B cell (primary cell): ENCODE results near the gene RHOXF2. TPM values are rescaled to one million over a fixed set of nuclear protein-coding genes. Genes with fewer than 3 reads are reported as not detected.

Experiments
- ATAC-seq: fragments of 200-7000 bp; cut with Tn5 transposase; one replicate; pipeline ENCODE4 v1.10.0; 2021; ENCODE audit warnings: low read depth, mild to moderate bottlenecking, moderate number of reproducible peaks, moderate library complexity
- CTCF ChIA-PET: fragments of 350-600 bp; sonication (Branson Sonifier 250); formaldehyde crosslinking; loops from one replicate; lab custom pipeline; 2021; ENCODE audit warnings: antibody characterized with exemption, inconsistent platforms; lab: Charles Lee
- POLR2A ChIA-PET: fragments of 350-600 bp; sonication (Branson Sonifier 250); formaldehyde crosslinking; loops from one replicate; lab custom pipeline; 2021; ENCODE audit warnings: antibody characterized with exemption; lab: Charles Lee
- DNase-seq: peaks from one replicate; pipeline ENCODE4 v3.0.0; 2013
- H2AFZ ChIP-seq: 2 replicates; pipeline ENCODE4 v1.6.1; 2012; ENCODE audit warnings: mild to moderate bottlenecking, low read depth, low read length; ENCODE audit not compliant: insufficient read depth, poor library complexity, severe bottlenecking
- H3K27ac ChIP-seq, 2 donors: 1 replicate in 1 of 2; 2 replicates in 1 of 2; pipeline ENCODE4 v1.5.1; 2012 to 2013; ENCODE audit warnings: low read length in 2 of 2, mild to moderate bottlenecking in 2 of 2, moderate library complexity in 1 of 2
- H3K27me3 ChIP-seq, 4 experiments: fragments of 200-600 bp in 1 of 4; sonication (generic) in 1 of 4; replicated peaks in 1 of 4; 1 replicate in 2 of 4; 2 replicates in 2 of 4; pipeline versions ENCODE4 v1.6.1 to v1.7.0; 2013 to 2016; ENCODE audit warnings: low read length in 3 of 4, mild to moderate bottlenecking in 2 of 4, mixed read lengths in 1 of 4, moderate library complexity in 1 of 4; ENCODE audit not compliant: insufficient read depth in 4 of 4, control insufficient read depth in 3 of 4; ENCODE audit errors: control extremely low read depth in 1 of 4
- H3K36me3 ChIP-seq, 2 experiments: replicated peaks in 1 of 2; 1 replicate in 1 of 2; 2 replicates in 1 of 2; pipeline versions ENCODE4 v1.6.1 to v1.7.1; 2013; ENCODE audit warnings: low read length in 1 of 2; ENCODE audit not compliant: insufficient read depth in 2 of 2, control insufficient read depth in 1 of 2; ENCODE audit errors: control extremely low read depth in 1 of 2, extremely low read depth in 1 of 2
- H3K4me1 ChIP-seq, 2 donors: fragments of 200-600 bp in 1 of 2; sonication (generic) in 1 of 2; 1 replicate in 1 of 2; 2 replicates in 1 of 2; pipeline versions ENCODE4 v1.5.1 to v1.6.1; 2013 to 2017; ENCODE audit warnings: low read length in 2 of 2; ENCODE audit not compliant: control insufficient read depth in 2 of 2, insufficient read depth in 2 of 2
- H3K4me2 ChIP-seq: replicated peaks from 2 replicates; pipeline ENCODE3; 2012; ENCODE audit warnings: mild to moderate bottlenecking, low read depth, low read length; ENCODE audit not compliant: poor library complexity, severe bottlenecking
- H3K4me3 ChIP-seq, 5 experiments: fragments of 200-600 bp in 1 of 5; sonication (generic) in 1 of 5; 1 replicate in 3 of 5; 2 replicates in 2 of 5; pipeline versions ENCODE4 v1.5.1 to v1.7.0; 2011 to 2016; ENCODE audit warnings: low read length in 4 of 5, mild to moderate bottlenecking in 4 of 5, low read depth in 2 of 5, control low read depth in 1 of 5, moderate library complexity in 1 of 5; ENCODE audit not compliant: insufficient read depth in 1 of 5; ENCODE audit errors: control extremely low read depth in 1 of 5, extremely low read depth in 1 of 5
- H3K79me2 ChIP-seq: fragments of 200-600 bp; sonication (generic); one replicate; pipeline ENCODE4 v1.6.0; 2016; ENCODE audit warnings: low read length; ENCODE audit not compliant: control insufficient read depth, insufficient read depth
- H3K9ac ChIP-seq: fragments of 200-600 bp; sonication (generic); 2 replicates; pipeline ENCODE4 v1.6.1; 2017; ENCODE audit warnings: mild to moderate bottlenecking, low read length, moderate library complexity
- H3K9me3 ChIP-seq, 3 donors: one replicate each; pipeline versions ENCODE4 v1.6.1 to v1.7.1; 2013; ENCODE audit warnings: low read length in 2 of 3; ENCODE audit not compliant: control insufficient read depth in 2 of 3, insufficient read depth in 1 of 3; ENCODE audit errors: control extremely low read depth in 1 of 3
- H4K20me1 ChIP-seq: 2 replicates; pipeline ENCODE4 v1.6.0; 2012; ENCODE audit warnings: mild to moderate bottlenecking, low read length; ENCODE audit not compliant: insufficient read depth, control insufficient read depth, poor library complexity, severe bottlenecking
- H3K27ac Mint-ChIP-seq: one replicate; pipeline ENCODE4 v1.8.0; 2021; ENCODE audit warnings: mixed read lengths
- H3K27me3 Mint-ChIP-seq: one replicate; pipeline ENCODE4 v1.8.0; 2021; ENCODE audit warnings: mixed read lengths
- H3K4me1 Mint-ChIP-seq: one replicate; pipeline ENCODE4 v1.8.0; 2021; ENCODE audit warnings: mixed read lengths
- H3K4me3 Mint-ChIP-seq: one replicate; pipeline ENCODE4 v1.8.0; 2021; ENCODE audit warnings: mixed read lengths
- H3K9me3 Mint-ChIP-seq: one replicate; pipeline ENCODE4 v1.8.0; 2022; ENCODE audit warnings: mixed read lengths; ENCODE audit not compliant: insufficient read depth
- CTCF ChIP-seq: fragments of 200-600 bp; IDR thresholded peaks from one replicate; pipeline ENCODE4 v1.8.0; 2022; ENCODE audit warnings: antibody characterized with exemption, mild to moderate bottlenecking
- EZH2 ChIP-seq: IDR thresholded peaks from 2 replicates; pipeline ENCODE4 v1.6.1; 2012; ENCODE audit warnings: borderline replicate concordance, low read depth, mild to moderate bottlenecking, moderate library complexity, low read length; ENCODE audit not compliant: insufficient read depth, poor library complexity, severe bottlenecking
- WGBS: methylation state at CpG from one replicate; pipeline ENCODE4 v1.1.5; 2013; ENCODE audit warnings: missing lambda C conversion rate; ENCODE audit not compliant: insufficient coverage; 5-methylcytosine and 5-hydroxymethylcytosine counted together
- intact Hi-C: fragments of 100-400 bp; cut with micrococcal nuclease; formaldehyde crosslinking; loops from one replicate; pipeline ENCODE4 v1.10.0; 2022
- polyA plus RNA-seq: library from polyadenylated mRNA; depleted of rRNA; stranded (reverse); fragments of >200 nt; gene quantifications from 2 replicates; pipeline ENCODE4 v1.2.3, GENCODE V29; 2012
- total RNA-seq, 2 donors: library from RNA; stranded (reverse); fragments of 120-200 nt in 1 of 2; gene quantifications; 1 replicate in 1 of 2; 2 replicates in 1 of 2; pipeline versions ENCODE4 v1.2.3 to v1.2.4, GENCODE V29; 2013 to 2022

Gene RHOXF2
- total and polyA plus RNA-seq, 2 donors (not counting 1 experiment from before 2014, with no cell fraction given), result not detected

GRCh38 chrX:120136840-120137239 is 21.6 kb upstream of the RHOXF2 start:
- H4K20me1 ChIP-seq, result no peaks in the 10 kb centered on the region
- WGBS, result 56% methylated on average over 3 of the region's 3 CpGs
- H3K9ac ChIP-seq, result no peak overlapping the region
- H3K9me3 Mint-ChIP-seq, result no peaks in the 10 kb centered on the region
- ChIA-PET POLR2A (no interaction called here), CTCF (no interaction called here)
- H3K4me2 ChIP-seq, result no peak overlapping the region
- H3K4me3 ChIP-seq, result no peak overlapping the region
- no peak overlapping the region for H3K4me3 Mint-ChIP-seq
- no peaks in the 10 kb centered on the region for H3K4me1 ChIP-seq
- H3K4me1 Mint-ChIP-seq, result no peaks in the 10 kb centered on the region
- no peaks in the 10 kb centered on the region for H3K36me3 ChIP-seq
- no peak for TF ChIP-seq EZH2
- no peak for TF ChIP-seq CTCF
- H3K79me2 ChIP-seq, result no peaks in the 10 kb centered on the region
- intact Hi-C loops, result no loop called here
- no peaks in the 10 kb centered on the region for H3K27me3 Mint-ChIP-seq
- H3K27ac Mint-ChIP-seq, result no peak overlapping the region
- no peak overlapping the region for H2AFZ ChIP-seq
- no peak overlapping the region for H3K27ac ChIP-seq
- ATAC-seq (no peak), DNase-seq (no peak)
- H3K27me3 ChIP-seq, result no peaks in the 10 kb centered on the region
- no peaks in the 10 kb centered on the region for H3K9me3 ChIP-seq

GRCh38 chrX:120137439-120137838 is 21.0 kb upstream of the RHOXF2 start:
- intact Hi-C loops, result no loop called here
- ATAC-seq, result no peak
- no peak overlapping the region for H2AFZ ChIP-seq
- Mint-ChIP-seq H3K27ac (no peak overlapping the region), H3K27me3 (no peaks in the 10 kb centered on the region), H3K4me3 (no peak overlapping the region), H3K4me1 (no peaks in the 10 kb centered on the region), H3K9me3 (no peaks in the 10 kb centered on the region)
- H3K9me3 ChIP-seq, result no peaks in the 10 kb centered on the region
- H3K4me1 ChIP-seq, result no peaks in the 10 kb centered on the region
- CTCF ChIA-PET, result no interaction called here
- no peak overlapping the region for H3K27ac ChIP-seq
- H4K20me1 ChIP-seq, result no peaks in the 10 kb centered on the region
- TF ChIP-seq EZH2, result no peak
- no peak for TF ChIP-seq CTCF
- no peak overlapping the region for H3K4me3 ChIP-seq
- no peaks in the 10 kb centered on the region for H3K27me3 ChIP-seq
- no peak for DNase-seq
- no peak overlapping the region for H3K4me2 ChIP-seq
- H3K36me3 ChIP-seq, result no peaks in the 10 kb centered on the region
- no CpG with 5 or more reads among the region's 3 CpGs for WGBS
- no peak overlapping the region for H3K9ac ChIP-seq
- POLR2A ChIA-PET, result no interaction called here
- H3K79me2 ChIP-seq, result no peaks in the 10 kb centered on the region
